ENCODE results near the gene CEND1. TPM values are rescaled to one million over a fixed set of nuclear protein-coding genes. Genes with fewer than 3 reads are reported as not detected.

CEND1 gene
- total and polyA plus RNA-seq, 2 of the 13 experiments (the other 11 are each of a cell fraction or from before 2014, with no cell fraction given): not detected

- TF ChIP-seq ZBTB14 (CRISPR knock-in tag; IDR thresholded peaks at IDR 0.05) (no peak), CCDC6 (CRISPR knock-in tag; IDR thresholded peaks at IDR 0.05) (no peak), TCF12 (IDR thresholded peaks at IDR 0.05) (no peak), TCF12 (CRISPR knock-in tag; IDR thresholded peaks at IDR 0.05) (no peak), JUNB (CRISPR knock-in tag; IDR thresholded peaks at IDR 0.05; ENCODE audit: borderline replicate concordance) (no peak)
Observed at GRCh38 chr11:774873-775592, 14.9 kb downstream of the CEND1 start (continued).

- Histone ChIP-seq H3K27me3 (ENCODE audit: control insufficient read depth in 1 of 2, insufficient read depth in 2 of 2, low read length in 2 of 2) (no peaks in the 10 kb centered on the region), H3K36me3 (replicated peaks in 1 of 2; ENCODE audit: control insufficient read depth in 1 of 2, insufficient read depth in 2 of 2, low read length in 2 of 2) (peaks cover 19 to 37% of the 10 kb centered on the region in 2 experiments; a peak in 4 of 5 replicates)
Observed at GRCh38 chr11:773830-774229, 16.1 kb downstream of the CEND1 start.

More at GRCh38 chr11:773830-774229, 16.1 kb downstream of the CEND1 start:
- ATAC-seq (no peak), FAIRE-seq (no peak), DNase-seq (ENCODE audit: low spot score) (no peak)
- H3K9me3 ChIP-seq (ENCODE audit: low read length): no peaks in the 10 kb centered on the region
- no peak overlapping the region for H3K4me2 ChIP-seq (ENCODE audit: low read depth, low read length)
- H3K79me2 ChIP-seq (ENCODE audit: insufficient read depth, low read length): peaks cover 32% of the 10 kb centered on the region
- in situ Hi-C loops (cut with HindIII; ENCODE audit: extremely low pct_ligation_motif_present, low pct_unique_long_range_greater_than_20kb) (no loop called here), intact Hi-C loops (cut with micrococcal nuclease; ENCODE audit: unreplicated experiment) (no loop called here)
- ChIA-PET CTCF (ENCODE audit: low intra/inter-chr PET ratio, low total read pairs) (no interaction called here), POLR2A (interaction anchor here (1.2 kb wide), 1 partner anchor 46 kb away, joined by 3 read pairs; no protein-coding TSS in a partner anchor)
- H3K9ac ChIP-seq (ENCODE audit: insufficient read depth, low read depth, low read length): no peak overlapping the region
- no peak overlapping the region for H3K4me3 ChIP-seq (replicated peaks in 1 of 3; ENCODE audit: insufficient read depth in 1 of 3, low read depth in 2 of 3, low read length in 3 of 3)
- BruUV-seq (replicated peaks): no TSS peak
- H2AFZ ChIP-seq (ENCODE audit: low read length): no peak overlapping the region
- WGBS (ENCODE audit: low lambda C conversion rate): no CpG with 5 or more reads among the region's 9 CpGs
- no peak overlapping the region for H3K27ac ChIP-seq (ENCODE audit: extremely low read length, insufficient read depth, low read length)
- TF ChIP-seq SNRNP70 (IDR thresholded peaks at IDR 0.05; ENCODE audit: low read depth, low read length): no peak
- TF ChIP-seq GABPB1 (CRISPR knock-in tag; IDR thresholded peaks at IDR 0.05): no peak
- no peak for TF ChIP-seq ZNF720 (CRISPR knock-in tag; IDR thresholded peaks at IDR 0.05)
- no peak for TF ChIP-seq ZNF709 (CRISPR knock-in tag; IDR thresholded peaks at IDR 0.05)
- TF ChIP-seq SOX5 (CRISPR knock-in tag; IDR thresholded peaks at IDR 0.05; ENCODE audit: borderline replicate concordance): no peak
- TF ChIP-seq LRRFIP1 (CRISPR knock-in tag; conservative IDR thresholded peaks at IDR 0.05): no peak
- no peak for TF ChIP-seq ZNF264 (CRISPR knock-in tag; IDR thresholded peaks at IDR 0.05)
- no peak for TF ChIP-seq RBFOX2 (IDR thresholded peaks at IDR 0.05; ENCODE audit: low read depth, low read length)
- TF ChIP-seq MEIS1 (CRISPR knock-in tag; IDR thresholded peaks at IDR 0.05; ENCODE audit: borderline replicate concordance): no peak
- no peak for TF ChIP-seq FOXJ3 (CRISPR knock-in tag; IDR thresholded peaks at IDR 0.05; ENCODE audit: borderline replicate concordance)
- peaks cover 6% of the 10 kb centered on the region for H4K20me1 ChIP-seq (ENCODE audit: insufficient read depth, low read length)
- H3K4me1 ChIP-seq (ENCODE audit: insufficient read depth, low read length): peaks cover 50% of the 10 kb centered on the region

Measured in HepG2 (cell line).